Measurements from ENCODE around the gene ZNF76.

DNA sequence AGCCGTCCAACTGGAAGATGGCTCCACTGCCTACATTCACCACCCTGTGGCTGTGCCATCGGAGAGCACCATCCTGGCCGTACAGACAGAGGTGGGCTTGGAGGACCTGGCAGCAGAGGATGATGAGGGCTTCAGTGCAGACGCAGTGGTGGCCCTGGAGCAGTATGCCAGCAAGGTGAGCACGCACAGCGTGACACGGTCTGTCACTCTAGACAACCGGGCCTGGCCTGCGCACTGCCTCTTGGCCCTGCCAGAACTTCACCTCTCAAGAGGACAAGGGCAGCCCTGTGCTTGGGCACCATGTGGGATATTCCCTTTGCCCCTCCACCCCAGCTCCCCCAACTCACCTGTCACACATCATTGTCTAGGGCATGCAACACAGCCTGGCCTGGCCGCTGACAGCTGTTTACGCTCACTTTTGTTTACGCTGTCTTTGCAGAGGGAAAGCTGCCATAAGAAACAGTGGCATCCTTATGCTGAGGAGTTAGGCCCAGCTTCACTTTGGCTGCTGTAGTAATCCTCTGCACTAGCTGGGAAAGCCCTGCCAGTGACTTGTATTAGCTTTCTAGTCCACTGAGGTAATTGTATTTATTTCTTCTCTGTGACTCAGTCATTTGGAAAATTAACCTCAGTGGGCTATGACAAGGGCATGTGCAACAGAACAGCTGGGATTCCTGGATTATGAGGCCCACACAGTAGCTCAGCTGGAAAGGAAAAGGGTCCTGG is 28.3 kb downstream of the ZNF76 start:
- TF ChIP-seq, protein P1, sequence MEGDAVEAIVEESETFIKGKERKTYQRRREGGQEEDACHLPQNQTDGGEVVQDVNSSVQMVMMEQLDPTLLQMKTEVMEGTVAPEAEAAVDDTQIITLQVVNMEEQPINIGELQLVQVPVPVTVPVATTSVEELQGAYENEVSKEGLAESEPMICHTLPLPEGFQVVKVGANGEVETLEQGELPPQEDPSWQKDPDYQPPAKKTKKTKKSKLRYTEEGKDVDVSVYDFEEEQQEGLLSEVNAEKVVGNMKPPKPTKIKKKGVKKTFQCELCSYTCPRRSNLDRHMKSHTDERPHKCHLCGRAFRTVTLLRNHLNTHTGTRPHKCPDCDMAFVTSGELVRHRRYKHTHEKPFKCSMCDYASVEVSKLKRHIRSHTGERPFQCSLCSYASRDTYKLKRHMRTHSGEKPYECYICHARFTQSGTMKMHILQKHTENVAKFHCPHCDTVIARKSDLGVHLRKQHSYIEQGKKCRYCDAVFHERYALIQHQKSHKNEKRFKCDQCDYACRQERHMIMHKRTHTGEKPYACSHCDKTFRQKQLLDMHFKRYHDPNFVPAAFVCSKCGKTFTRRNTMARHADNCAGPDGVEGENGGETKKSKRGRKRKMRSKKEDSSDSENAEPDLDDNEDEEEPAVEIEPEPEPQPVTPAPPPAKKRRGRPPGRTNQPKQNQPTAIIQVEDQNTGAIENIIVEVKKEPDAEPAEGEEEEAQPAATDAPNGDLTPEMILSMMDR (IDR thresholded peaks at IDR 0.05) = no peak
- no peak for TF ChIP-seq EZH2 (IDR thresholded peaks at IDR 0.05)

All from neural progenitor cell (in vitro differentiated cells).